Measurements from ENCODE around the gene FNDC3B. TPM values are rescaled to one million over a fixed set of nuclear protein-coding genes. Genes with fewer than 3 reads are reported as not detected.

Gene FNDC3B
- total RNA-seq, 2 experiments from 2014 or later = 10.6 to 12.0 TPM

DNA sequence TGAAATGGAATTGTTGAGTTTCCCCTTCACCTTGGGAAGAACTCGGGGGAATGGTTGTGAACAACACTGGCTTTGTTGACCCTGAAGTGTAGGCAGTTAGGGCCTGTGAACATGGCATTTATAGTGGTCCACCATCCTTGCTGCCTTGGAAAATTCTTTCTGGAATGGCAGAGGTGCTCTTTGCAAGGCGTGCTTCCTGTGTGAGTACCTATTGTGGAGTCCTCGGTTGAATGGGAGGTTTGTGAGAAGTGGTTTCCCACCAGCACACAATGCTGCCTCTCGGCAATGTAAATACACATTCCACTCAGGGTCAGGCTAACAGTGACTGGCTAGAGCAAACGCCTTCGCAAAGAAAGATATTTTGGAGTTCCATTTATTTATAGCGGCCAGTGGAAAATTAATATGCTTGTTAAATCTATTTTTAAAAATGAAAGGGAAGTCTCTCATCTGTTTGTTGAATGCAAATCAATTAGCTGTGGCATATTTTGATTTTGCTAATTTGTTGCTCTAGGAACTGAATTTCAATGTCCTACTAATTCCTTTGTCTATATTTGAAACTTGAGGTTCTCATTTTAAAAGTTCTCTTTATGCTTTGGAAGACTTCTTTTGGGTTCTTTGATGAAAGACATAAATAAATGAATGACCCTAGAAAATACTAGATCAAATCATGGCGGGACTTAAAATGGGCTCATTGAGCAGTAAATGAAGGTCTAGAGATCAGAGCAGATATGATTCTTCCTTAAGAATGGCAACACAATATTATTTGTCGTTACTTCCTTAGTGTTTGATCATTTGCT, 59.5 kb downstream of the FNDC3B start:
- H3K4me3 Mint-ChIP-seq = no peak overlapping the region
- no peak overlapping the region for H3K27ac Mint-ChIP-seq
- intact Hi-C loops (cut with micrococcal nuclease) = no loop called here
- POLR2A ChIA-PET = interaction anchor here (0.7 kb wide), 1 partner anchor 8 kb away, joined by 5 read pairs; no protein-coding TSS in a partner anchor
- DNase-seq (no peak), ATAC-seq (no peak)
- TF ChIP-seq, protein P1, sequence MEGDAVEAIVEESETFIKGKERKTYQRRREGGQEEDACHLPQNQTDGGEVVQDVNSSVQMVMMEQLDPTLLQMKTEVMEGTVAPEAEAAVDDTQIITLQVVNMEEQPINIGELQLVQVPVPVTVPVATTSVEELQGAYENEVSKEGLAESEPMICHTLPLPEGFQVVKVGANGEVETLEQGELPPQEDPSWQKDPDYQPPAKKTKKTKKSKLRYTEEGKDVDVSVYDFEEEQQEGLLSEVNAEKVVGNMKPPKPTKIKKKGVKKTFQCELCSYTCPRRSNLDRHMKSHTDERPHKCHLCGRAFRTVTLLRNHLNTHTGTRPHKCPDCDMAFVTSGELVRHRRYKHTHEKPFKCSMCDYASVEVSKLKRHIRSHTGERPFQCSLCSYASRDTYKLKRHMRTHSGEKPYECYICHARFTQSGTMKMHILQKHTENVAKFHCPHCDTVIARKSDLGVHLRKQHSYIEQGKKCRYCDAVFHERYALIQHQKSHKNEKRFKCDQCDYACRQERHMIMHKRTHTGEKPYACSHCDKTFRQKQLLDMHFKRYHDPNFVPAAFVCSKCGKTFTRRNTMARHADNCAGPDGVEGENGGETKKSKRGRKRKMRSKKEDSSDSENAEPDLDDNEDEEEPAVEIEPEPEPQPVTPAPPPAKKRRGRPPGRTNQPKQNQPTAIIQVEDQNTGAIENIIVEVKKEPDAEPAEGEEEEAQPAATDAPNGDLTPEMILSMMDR (IDR thresholded peaks at IDR 0.05) = no peak
- CTCF ChIA-PET = no interaction called here
- no peaks in the 10 kb centered on the region for H3K9me3 Mint-ChIP-seq
- H3K36me3 Mint-ChIP-seq (ENCODE audit: low read depth) = no peaks in the 10 kb centered on the region
- peaks cover 1% of the 10 kb centered on the region for H3K27me3 Mint-ChIP-seq
- H3K4me1 Mint-ChIP-seq (ENCODE audit: low read depth) = peaks cover 63% of the 10 kb centered on the region

DNA sequence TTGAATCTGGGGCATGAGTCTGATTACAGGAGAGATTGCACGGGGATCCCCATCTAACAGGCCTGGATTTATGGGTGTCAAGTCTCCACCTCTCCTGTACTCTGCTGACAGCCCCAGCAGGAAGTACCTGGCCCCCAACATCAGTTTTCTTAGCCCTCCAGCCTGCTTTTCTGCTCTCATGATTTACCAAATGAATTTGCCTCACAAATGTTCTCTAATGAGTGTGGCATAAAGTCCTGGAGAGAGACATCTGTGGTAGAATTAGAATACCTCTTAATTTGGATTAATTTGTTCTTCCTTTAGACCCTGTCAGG, 60.1 kb downstream of the FNDC3B start:
- intact Hi-C loops (cut with micrococcal nuclease) = no loop called here
- TF ChIP-seq, protein P1 (IDR thresholded peaks at IDR 0.05) = no peak
- CTCF ChIA-PET = no interaction called here
- Mint-ChIP-seq H3K27ac (no peak overlapping the region), H3K27me3 (peaks cover 1% of the 10 kb centered on the region), H3K4me3 (no peak overlapping the region), H3K36me3 (ENCODE audit: low read depth) (no peaks in the 10 kb centered on the region), H3K4me1 (ENCODE audit: low read depth) (peaks cover 63% of the 10 kb centered on the region), H3K9me3 (no peaks in the 10 kb centered on the region)
- POLR2A ChIA-PET = interaction anchor here (0.7 kb wide), 1 partner anchor 7 kb away, joined by 5 read pairs; no protein-coding TSS in a partner anchor
- no peak for ATAC-seq
- DNase-seq = no peak

- H3K27me3 Mint-ChIP-seq = peaks cover 1% of the 10 kb centered on the region
- TF ChIP-seq, protein P1 (IDR thresholded peaks at IDR 0.05) = no peak
- H3K9me3 Mint-ChIP-seq = no peaks in the 10 kb centered on the region
- intact Hi-C loops (cut with micrococcal nuclease) = no loop called here
- ChIA-PET CTCF (no interaction called here), POLR2A (no interaction called here)
- H3K4me3 Mint-ChIP-seq = no peak overlapping the region
- no peaks in the 10 kb centered on the region for H3K36me3 Mint-ChIP-seq (ENCODE audit: low read depth)
- ATAC-seq = no peak
- no peak for DNase-seq
- H3K4me1 Mint-ChIP-seq (ENCODE audit: low read depth) = peaks cover 63% of the 10 kb centered on the region
- H3K27ac Mint-ChIP-seq = no peak overlapping the region
These were observed 61.1 kb downstream of the FNDC3B start for GRCh38 chr3:172100482-172100881.

GRCh38 chr3:172101107-172101506, 61.7 kb downstream of the FNDC3B start:
- DNase-seq (no peak), ATAC-seq (no peak)
- CTCF ChIA-PET = interaction anchor here (2.5 kb wide), 1 partner anchor 231 kb away, joined by 7 read pairs; no protein-coding TSS in a partner anchor
- Mint-ChIP-seq H3K4me1 (ENCODE audit: low read depth) (peaks cover 63% of the 10 kb centered on the region), H3K36me3 (ENCODE audit: low read depth) (no peaks in the 10 kb centered on the region), H3K27me3 (peaks cover 1% of the 10 kb centered on the region), H3K4me3 (no peak overlapping the region), H3K27ac (no peak overlapping the region), H3K9me3 (no peaks in the 10 kb centered on the region)
- intact Hi-C loops (cut with micrococcal nuclease) = no loop called here
- POLR2A ChIA-PET = interaction anchor here (1.3 kb wide), 1 partner anchor 36 kb away, joined by 3 read pairs; no protein-coding TSS in a partner anchor
- TF ChIP-seq, protein P1 (IDR thresholded peaks at IDR 0.05) = no peak

Measured in activated CD8-positive, alpha-beta T cell treated with anti-CD3 and anti-CD28 coated beads for 36 hours (primary cell).